ENCODE results near the gene TWF1. TPM values are rescaled to one million over a fixed set of nuclear protein-coding genes. Genes with fewer than 3 reads are reported as not detected.

TWF1 gene
- total RNA-seq, 1 experiment from 2014 or later: 28.4 TPM

GRCh38 chr12:43812926-43813325, 6.8 kb upstream of the TWF1 start (continued):
- no peak for TF ChIP-seq IRF2 (CRISPR knock-in tag; IDR thresholded peaks at IDR 0.05; ENCODE audit: borderline replicate concordance, low read depth)

GRCh38 chr12:43812057-43812456, 5.9 kb upstream of the TWF1 start:
- Mint-ChIP-seq H3K4me1 (peaks cover 4% of the 10 kb centered on the region; the same call in 1 of the 2 replicates), H3K9me3 (no peaks in the 10 kb centered on the region), H3K27me3 (ENCODE audit: low read depth) (0 out of 2 replicates have a peak, but pooled peaks cover 3% of the 10 kb centered on the region), H3K4me3 (no peak overlapping the region), H3K36me3 (no peaks in the 10 kb centered on the region), H3K27ac (no peak overlapping the region)
- TF ChIP-seq JUN (CRISPR knock-in tag; IDR thresholded peaks at IDR 0.05): no peak
- POLR2A ChIA-PET: no interaction called here
- CTCF ChIA-PET: no interaction called here
- DNase-seq (ENCODE audit: low spot score) (no peak), ATAC-seq (no peak)

GRCh38 chr12:43807386-43807785, 1.3 kb upstream of the TWF1 start:
- TF ChIP-seq USF2 (CRISPR knock-in tag; IDR thresholded peaks at IDR 0.05): no peak
- no peak for TF ChIP-seq FOXK1 (CRISPR knock-in tag; IDR thresholded peaks at IDR 0.05)
- no peak for TF ChIP-seq E2F4 (CRISPR knock-in tag; IDR thresholded peaks at IDR 0.05; ENCODE audit: borderline replicate concordance, low read depth)
- no peak for TF ChIP-seq ZSCAN18 (CRISPR knock-in tag; IDR thresholded peaks at IDR 0.05)
- no peak for TF ChIP-seq ERG (CRISPR knock-in tag; IDR thresholded peaks at IDR 0.05)
- TF ChIP-seq JUN (CRISPR knock-in tag; IDR thresholded peaks at IDR 0.05): no peak
- TF ChIP-seq TEAD1 (CRISPR knock-in tag; IDR thresholded peaks at IDR 0.05): no peak
- TF ChIP-seq NR2C2 (CRISPR knock-in tag; IDR thresholded peaks at IDR 0.05): no peak
- TF ChIP-seq ATF3 (CRISPR knock-in tag; conservative IDR thresholded peaks at IDR 0.05): no peak
- no peak for TF ChIP-seq NFE2L1 (CRISPR knock-in tag; IDR thresholded peaks at IDR 0.05)
- no peak for TF ChIP-seq TEAD4 (CRISPR knock-in tag; IDR thresholded peaks at IDR 0.05)
- TF ChIP-seq AR (CRISPR knock-in tag; IDR thresholded peaks at IDR 0.05): no peak
- TF ChIP-seq NFYB (CRISPR knock-in tag; conservative IDR thresholded peaks at IDR 0.05; ENCODE audit: low read depth): no peak
- no peak for TF ChIP-seq FOXP1 (CRISPR knock-in tag; IDR thresholded peaks at IDR 0.05; ENCODE audit: borderline replicate concordance)
- no peak for TF ChIP-seq ZNF263 (CRISPR knock-in tag; IDR thresholded peaks at IDR 0.05; ENCODE audit: low read depth)
- no peak for TF ChIP-seq IRF2 (CRISPR knock-in tag; IDR thresholded peaks at IDR 0.05; ENCODE audit: borderline replicate concordance, low read depth)
- no peak for TF ChIP-seq ZNF512 (CRISPR knock-in tag; IDR thresholded peaks at IDR 0.05; ENCODE audit: borderline replicate concordance)
- no peak for TF ChIP-seq PRDM15 (CRISPR knock-in tag; IDR thresholded peaks at IDR 0.05)
- no peak for TF ChIP-seq MXD4 (CRISPR knock-in tag; IDR thresholded peaks at IDR 0.05; ENCODE audit: borderline replicate concordance)
- peaks cover 6% of the 10 kb centered on the region for H3K36me3 Mint-ChIP-seq
- CTCF ChIA-PET: interaction anchor here (1.0 kb wide), 1 partner anchor 19 kb away, joined by 3 read pairs; no protein-coding TSS in a partner anchor
- H3K27me3 Mint-ChIP-seq (ENCODE audit: low read depth): no peaks in the 10 kb centered on the region; the same call in 1 of the 2 replicates
- no peaks in the 10 kb centered on the region for H3K9me3 Mint-ChIP-seq
- DNase-seq (ENCODE audit: low spot score) (no peak), ATAC-seq (no peak)
- POLR2A ChIA-PET: interaction anchor here (1.5 kb wide), 1 partner anchor 15 kb away, joined by 3 read pairs; no protein-coding TSS in a partner anchor
- H3K27ac Mint-ChIP-seq: no peak overlapping the region
- peak overlapping the region; percentile 99 for H3K4me3 Mint-ChIP-seq
- peaks cover 12% of the 10 kb centered on the region for H3K4me1 Mint-ChIP-seq

Measured in WTC11 (cell line).